ENCODE data around the gene THOP1.
A peak's percentile ranks its signal among the peaks of the same experiment; 100 is the strongest.

- TF ChIP-seq CTCF (IDR thresholded peaks at IDR 0.05) (peak in 1 of 6 experiments; percentile 22), POLR2A (IDR thresholded peaks at IDR 0.05) (peak; percentile 33 to 64)
Observed at GRCh38 chr19:2785244-2785997, at the start of gene THOP1.
